ENCODE results near the gene ZNF664. TPM values are rescaled to one million over a fixed set of nuclear protein-coding genes. Genes with fewer than 3 reads are reported as not detected.

ZNF664 gene
- total and polyA plus RNA-seq, 2 of the 13 experiments (the other 11 are each of a cell fraction or from before 2014, with no cell fraction given): 43.9 to 56.5 TPM

GRCh38 chr12:123948796-123949769 lies 23.9 kb upstream of the ZNF664 start (continued):
- TF ChIP-seq NR2F1 (CRISPR knock-in tag; IDR thresholded peaks at IDR 0.05) (no peak), FOXM1 (CRISPR knock-in tag; IDR thresholded peaks at IDR 0.05) (no peak), SMARCE1 (IDR thresholded peaks at IDR 0.05; ENCODE audit: borderline replicate concordance) (no peak), PCBP2 (optimal IDR thresholded peaks at IDR 0.05; ENCODE audit: low read depth, low read length, poor library complexity, severe bottlenecking) (no peak), ZNF746 (CRISPR knock-in tag; IDR thresholded peaks at IDR 0.05) (no peak), PBX2 (CRISPR knock-in tag; IDR thresholded peaks at IDR 0.05) (no peak), KLF12 (CRISPR knock-in tag; IDR thresholded peaks at IDR 0.05; ENCODE audit: borderline replicate concordance) (peak; percentile 62; the same call in 1 of the 2 replicates), TBX2 (CRISPR knock-in tag; IDR thresholded peaks at IDR 0.05; ENCODE audit: borderline replicate concordance) (peak; percentile 48; the same call in 1 of the 2 replicates), CBX5 (CRISPR knock-in tag; IDR thresholded peaks at IDR 0.05; ENCODE audit: borderline replicate concordance) (no peak), PITX1 (CRISPR knock-in tag; IDR thresholded peaks at IDR 0.05) (peak; percentile 72), ZNF724P (CRISPR knock-in tag; IDR thresholded peaks at IDR 0.05; ENCODE audit: borderline replicate concordance) (0 out of 2 replicates have a peak, but pooled peaks have one; percentile 7), ZNF136 (CRISPR knock-in tag; IDR thresholded peaks at IDR 0.05; ENCODE audit: low read depth) (no peak), SKI (IDR thresholded peaks at IDR 0.05; ENCODE audit: partially characterized antibody) (no peak), SIX1 (CRISPR knock-in tag; IDR thresholded peaks at IDR 0.05; ENCODE audit: borderline replicate concordance) (0 out of 2 replicates have a peak, but pooled peaks have one; percentile 21), ZNF770 (CRISPR knock-in tag; IDR thresholded peaks at IDR 0.05) (no peak), FOXA1 (IDR thresholded peaks at IDR 0.05) (no peak), FOXA1 (CRISPR knock-in tag; IDR thresholded peaks at IDR 0.05) (no peak), GTF2F1 (IDR thresholded peaks at IDR 0.05; ENCODE audit: low read length) (no peak), MEIS2 (CRISPR knock-in tag; IDR thresholded peaks at IDR 0.05) (peak; percentile 61; the same call in 1 of the 2 replicates), NAIF1 (CRISPR knock-in tag; IDR thresholded peaks at IDR 0.05; ENCODE audit: borderline replicate concordance) (no peak), RXRB (CRISPR knock-in tag; IDR thresholded peaks at IDR 0.05; ENCODE audit: borderline replicate concordance) (no peak), ZNF780A (CRISPR knock-in tag; IDR thresholded peaks at IDR 0.05) (no peak), CENPBD1 (CRISPR knock-in tag; IDR thresholded peaks at IDR 0.05; ENCODE audit: borderline replicate concordance, low read depth) (no peak), ZNF569 (CRISPR knock-in tag; IDR thresholded peaks at IDR 0.05; ENCODE audit: borderline replicate concordance) (no peak), FOXA3 (CRISPR knock-in tag; IDR thresholded peaks at IDR 0.05) (no peak), ZNF20 (CRISPR knock-in tag; IDR thresholded peaks at IDR 0.05) (no peak), MXD1 (CRISPR knock-in tag; IDR thresholded peaks at IDR 0.05) (no peak)
